SK-N-SH (cell line): Measurements from ENCODE around the gene BRD4. TPM values are rescaled to one million over a fixed set of nuclear protein-coding genes. Genes with fewer than 3 reads are reported as not detected.
"Not testable (repeated sequence)": the region's sequence is repeated elsewhere in the genome, so short reads cannot be mapped to it uniquely, and the experiment has no call there.

Experiments used
- CTCF ChIA-PET: fragments of 300-600, 350-600 bp; formaldehyde crosslinking; extraction: SDS; loops from one replicate; lab custom pipeline; 2021; lab: Yijun Ruan, JAX
- POLR2A ChIA-PET: fragments of 350-600 bp; sonication (Branson Sonifier 250); formaldehyde crosslinking; extraction: SDS; loops from one replicate; lab custom pipeline; 2020; ENCODE audit warnings: antibody characterized with exemption, inconsistent platforms; lab: Yijun Ruan, JAX
- DNase-seq: peaks from one replicate; pipeline ENCODE4 v3.0.0; 2012
- H2AFZ ChIP-seq: fragments of 200-600 bp; sonication (generic); 2 replicates; pipeline ENCODE4 v1.8.1; 2016; ENCODE audit warnings: antibody characterized with exemption, mild to moderate bottlenecking, low read depth
- H3F3A ChIP-seq: fragments of 200-600 bp; sonication (generic); replicated peaks from 2 replicates; pipeline ENCODE3; 2016; ENCODE audit warnings: antibody characterized with exemption, mild to moderate bottlenecking; ENCODE audit not compliant: insufficient read depth
- H3K27ac ChIP-seq, 2 experiments: fragments of 200-500 bp in 1 of 2; fragments of 200-600 bp in 1 of 2; sonication (Bioruptor generic) in 1 of 2; sonication (generic), shearing (Covaris generic) in 1 of 2; 2 replicates each; pipeline versions ENCODE4 v1.5.1 to v1.6.1; 2014 to 2016; ENCODE audit warnings: low read depth in 2 of 2, inconsistent platforms in 1 of 2, low read length in 1 of 2, mild to moderate bottlenecking in 1 of 2, mixed read lengths in 1 of 2
- H3K27me3 ChIP-seq: fragments of 200-600 bp; sonication (generic), shearing (Covaris generic); 2 replicates; pipeline ENCODE4 v1.6.1; 2016; ENCODE audit warnings: mixed run types; ENCODE audit not compliant: insufficient read depth
- H3K36me3 ChIP-seq, 2 experiments: fragments of 200-500 bp in 1 of 2; fragments of 200-600 bp in 1 of 2; sonication (Bioruptor generic) in 1 of 2; sonication (generic) in 1 of 2; replicated peaks in 1 of 2; 2 replicates each; pipeline versions ENCODE3 to v1.5.1; 2014 to 2016; ENCODE audit warnings: low read length in 1 of 2, mild to moderate bottlenecking in 1 of 2; ENCODE audit not compliant: insufficient read depth in 2 of 2, control insufficient read depth in 1 of 2
- H3K4me1 ChIP-seq, 2 experiments: fragments of 200-500 bp in 1 of 2; fragments of 200-600 bp in 1 of 2; sonication (Bioruptor generic) in 1 of 2; sonication (generic), shearing (Covaris generic) in 1 of 2; 2 replicates each; pipeline versions ENCODE4 v1.5.1 to v1.6.1; 2014 to 2016; ENCODE audit warnings: low read depth in 1 of 2, low read length in 1 of 2, mixed run types in 1 of 2; ENCODE audit not compliant: insufficient read depth in 2 of 2, control insufficient read depth in 1 of 2
- H3K4me2 ChIP-seq: fragments of 200-600 bp; sonication (generic), shearing (Covaris generic); 2 replicates; pipeline ENCODE4 v1.6.1; 2017; ENCODE audit warnings: mixed run types
- H3K4me3 ChIP-seq, 2 experiments: fragments of 200-500 bp in 1 of 2; fragments of 200-600 bp in 1 of 2; sonication (Bioruptor generic) in 1 of 2; sonication (generic), shearing (Covaris generic) in 1 of 2; 2 replicates each; pipeline versions ENCODE4 v1.5.1 to v1.8.1; 2014 to 2016; ENCODE audit warnings: low read depth in 2 of 2, inconsistent platforms in 1 of 2, low read length in 1 of 2, mild to moderate bottlenecking in 1 of 2, mixed read lengths in 1 of 2, moderate library complexity in 1 of 2
- H3K79me2 ChIP-seq: fragments of 200-600 bp; sonication (generic); 2 replicates; pipeline ENCODE4 v1.8.1; 2017; ENCODE audit warnings: mild to moderate bottlenecking; ENCODE audit not compliant: insufficient read depth
- H3K9ac ChIP-seq: fragments of 200-600 bp; sonication (generic); 2 replicates; pipeline ENCODE4 v1.6.1; 2017; ENCODE audit warnings: mixed run types
- H3K9me2 ChIP-seq: fragments of 200-600 bp; sonication (generic); 2 replicates; pipeline ENCODE4 v1.6.1; 2017; ENCODE audit warnings: mixed run types
- H3K9me3 ChIP-seq: fragments of 200-600 bp; sonication (generic); 2 replicates; pipeline ENCODE4 v1.6.1; 2017; ENCODE audit warnings: mixed run types, mild to moderate bottlenecking, moderate library complexity
- H4K20me1 ChIP-seq: fragments of 200-600 bp; sonication (generic); 2 replicates; pipeline ENCODE4 v1.6.1; 2017; ENCODE audit warnings: mild to moderate bottlenecking, mixed run types; ENCODE audit not compliant: insufficient read depth
- TCF12 ChIP-seq: IDR thresholded peaks from 2 replicates; pipeline ENCODE4 v1.4.0; 2012
- ZBTB33 ChIP-seq: IDR thresholded peaks from 2 replicates; pipeline ENCODE4 v1.4.0; 2012; ENCODE audit warnings: low read depth, borderline replicate concordance
- WGBS: methylation state at CpG from one replicate; pipeline ENCODE4 v1.1.6; 2017; ENCODE audit warnings: low lambda C conversion rate; 5-methylcytosine and 5-hydroxymethylcytosine counted together
- polyA plus RNA-seq, 3 experiments: library from polyadenylated mRNA; depleted of rRNA; stranded (reverse); fragments of >200 nt; gene quantifications; 2 replicates each; pipeline ENCODE4 v1.2.3, GENCODE V29; 2012

Gene BRD4
- polyA plus RNA-seq, 1 of the 3 experiments (the other 2 are of a cell fraction): 10.0 TPM

DNA sequence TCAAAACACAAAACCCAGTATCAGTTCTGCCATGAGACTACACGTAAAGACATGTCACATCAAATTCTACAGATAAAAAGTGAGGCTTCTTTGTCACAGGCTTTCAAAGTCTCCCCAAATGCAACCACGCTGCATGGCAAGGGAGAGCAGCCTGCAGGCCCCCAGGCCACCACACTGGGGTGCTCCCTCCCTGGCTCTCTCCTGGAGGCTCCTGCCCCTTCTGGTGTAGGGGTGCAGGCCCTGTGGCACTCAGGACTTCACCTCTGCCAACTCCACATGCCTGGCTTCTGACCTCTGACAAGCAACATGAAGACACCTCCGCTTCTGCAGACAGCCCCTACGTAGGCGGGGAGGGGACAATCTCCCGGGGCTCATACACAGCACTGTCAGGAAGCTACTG is 32.9 kb upstream of the BRD4 start (continued):
- no peak for TF ChIP-seq TCF12
- no peak for TF ChIP-seq ZBTB33
- TF ChIP-seq, all 33 proteins: peak for 0

GRCh38 chr19:15363791-15364190 is 31.5 kb upstream of the BRD4 start:
- H3K27ac ChIP-seq, H3K9ac ChIP-seq, H3K4me3 ChIP-seq, H3K9me3 ChIP-seq, H3K4me2 ChIP-seq, H3K27me3 ChIP-seq, H3F3A ChIP-seq, DNase-seq, H2AFZ ChIP-seq, H4K20me1 ChIP-seq, H3K9me2 ChIP-seq, H3K4me1 ChIP-seq, CTCF ChIA-PET: not testable (repeated sequence)
- H3K36me3 ChIP-seq: peaks cover 22 to 46% of the 10 kb centered on the region in 2 experiments
- WGBS: 90% methylated on average over 3 of the region's 3 CpGs
- H3K79me2 ChIP-seq: peaks cover 13% of the 10 kb centered on the region; the same call in 1 of the 2 replicates
- POLR2A ChIA-PET: interaction anchor here (0.7 kb wide), 1 partner anchor 98 kb away, joined by 3 read pairs; no protein-coding TSS in a partner anchor

DNA sequence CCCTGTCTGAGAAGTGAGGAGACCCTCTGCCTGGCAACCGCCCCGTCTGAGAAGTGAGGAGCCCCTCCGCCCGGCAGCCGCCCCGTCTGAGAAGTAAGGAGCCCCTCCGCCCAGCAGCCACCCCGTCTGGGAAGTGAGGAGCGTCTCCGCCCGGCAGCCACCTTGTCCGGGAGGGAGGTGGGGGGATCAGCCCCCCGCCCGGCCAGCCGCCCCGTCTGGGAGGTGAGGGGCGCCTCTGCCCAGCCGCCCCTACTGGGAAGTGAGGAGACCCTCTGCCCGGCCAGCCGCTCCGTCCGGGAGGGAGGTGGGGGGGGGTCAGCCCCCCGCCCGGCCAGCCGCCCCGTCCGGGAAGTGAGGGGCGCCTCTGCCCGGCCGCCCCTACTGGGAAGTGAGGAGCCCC is 30.7 kb upstream of the BRD4 start:
- H3K4me3 ChIP-seq, H3K9me3 ChIP-seq, H3K4me1 ChIP-seq, H3K27ac ChIP-seq, H3K27me3 ChIP-seq, H2AFZ ChIP-seq, H3K9ac ChIP-seq, DNase-seq, H3K9me2 ChIP-seq, POLR2A ChIA-PET, CTCF ChIA-PET, H3K4me2 ChIP-seq, H4K20me1 ChIP-seq, H3F3A ChIP-seq: not testable (repeated sequence)
- H3K79me2 ChIP-seq: peaks cover 13% of the 10 kb centered on the region; the same call in 1 of the 2 replicates
- WGBS: 96% methylated on average over 4 of the region's 30 CpGs
- H3K36me3 ChIP-seq: peaks cover 29 to 46% of the 10 kb centered on the region in 2 experiments

DNA sequence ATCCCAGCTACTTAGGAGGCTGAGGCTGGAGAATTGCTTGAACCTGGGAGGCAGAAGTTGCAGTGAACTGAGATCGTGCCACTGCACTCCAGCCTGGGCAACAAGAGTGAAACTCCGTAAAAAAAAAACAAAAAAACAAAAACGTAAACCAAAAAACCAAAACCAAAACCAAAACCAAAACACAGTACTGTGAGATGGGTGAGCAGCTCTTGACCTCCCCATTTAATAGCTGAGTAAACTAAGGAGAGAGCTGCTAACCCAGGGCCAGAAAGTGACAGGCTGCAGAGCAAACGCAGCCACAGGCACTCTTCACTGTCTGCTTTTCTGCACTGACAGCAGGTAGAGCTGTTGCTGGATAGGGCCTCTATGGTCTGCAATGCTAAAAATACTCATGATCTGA is 27.7 kb upstream of the BRD4 start:
- not testable (repeated sequence) for H3K4me1 ChIP-seq, H3F3A ChIP-seq, H3K9ac ChIP-seq, H2AFZ ChIP-seq, H3K79me2 ChIP-seq, H3K27me3 ChIP-seq, H3K9me3 ChIP-seq, DNase-seq, H3K4me3 ChIP-seq, H3K9me2 ChIP-seq, H4K20me1 ChIP-seq, H3K27ac ChIP-seq, H3K4me2 ChIP-seq
- H3K36me3 ChIP-seq: peaks cover 39 to 42% of the 10 kb centered on the region in 2 experiments
- 96% methylated on average over 4 of the region's 4 CpGs for WGBS
- ChIA-PET CTCF (interaction anchor here (1.0 to 1.3 kb wide), 2 partner anchors 17 to 26 kb away, joined by 3 to 5 read pairs; no protein-coding TSS in a partner anchor), POLR2A (interaction anchor here (0.9 to 2.0 kb wide), 2 partner anchors 12 to 20 kb away, joined by 4 to 5 read pairs; partner anchors contain the start of gene AKAP8)
